HG03575 (cell line): ENCODE measurements around the gene SP6.

Experiments
- ATAC-seq: cut with Tn5 transposase; IDR thresholded peaks from one replicate; pipeline ENCODE4 v1.9.1; 2021; ENCODE audit not compliant: unreplicated experiment, insufficient number of reproducible peaks, low FRiP score; ENCODE audit errors: extremely low read depth

SP6 gene

GRCh38 chr17:47802341-47803022 lies 48.5 kb downstream of the SP6 start:
- no peak for ATAC-seq

DNA sequence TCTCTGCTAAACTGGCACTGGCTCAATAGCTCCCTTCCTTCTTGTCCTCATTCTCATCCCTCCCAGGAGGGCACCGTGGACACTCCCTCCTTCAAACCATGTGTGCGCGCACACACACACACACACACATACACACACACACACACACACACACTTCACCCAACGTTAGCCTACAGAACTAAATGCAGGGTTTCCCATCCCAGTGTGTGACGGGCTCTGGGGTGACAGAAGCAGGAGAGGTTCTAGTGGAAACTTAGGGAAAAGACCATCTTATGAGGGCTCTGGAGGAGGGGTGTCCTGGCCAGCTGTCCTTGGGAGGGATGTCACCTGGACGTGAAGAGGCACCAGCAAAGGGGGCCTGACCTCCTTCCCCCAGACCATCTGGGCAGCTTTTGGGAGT lies 49.1 kb downstream of the SP6 start:
- ATAC-seq: no peak

GRCh38 chr17:47801176-47801765 lies 49.7 kb downstream of the SP6 start:
- ATAC-seq: no peak

GRCh38 chr17:47800686-47801085 lies 50.3 kb downstream of the SP6 start:
- ATAC-seq: no peak

GRCh38 chr17:47797797-47798196 lies 53.2 kb downstream of the SP6 start:
- no peak for ATAC-seq
